C4-2B (cell line): ENCODE results near the gene SLC25A52.
"Not testable (repeated sequence)": the region's sequence is repeated elsewhere in the genome, so short reads cannot be mapped to it uniquely, and the experiment has no call there.

Source experiments
- H3K27ac ChIP-seq: fragments of 450-650 bp; 2 replicates; pipeline ENCODE4 v1.5.1; 2017
- ZFX ChIP-seq: fragments of 450-650 bp; IDR thresholded peaks from 2 replicates; pipeline ENCODE4 v1.6.1; 2017
- TF ChIP-seq, protein P1 (sequence below): fragments of 450-650 bp; conservative IDR thresholded peaks from 2 replicates; pipeline ENCODE4 v1.5.1; 2017; ENCODE audit warnings: mild to moderate bottlenecking

The SLC25A52 gene

DNA sequence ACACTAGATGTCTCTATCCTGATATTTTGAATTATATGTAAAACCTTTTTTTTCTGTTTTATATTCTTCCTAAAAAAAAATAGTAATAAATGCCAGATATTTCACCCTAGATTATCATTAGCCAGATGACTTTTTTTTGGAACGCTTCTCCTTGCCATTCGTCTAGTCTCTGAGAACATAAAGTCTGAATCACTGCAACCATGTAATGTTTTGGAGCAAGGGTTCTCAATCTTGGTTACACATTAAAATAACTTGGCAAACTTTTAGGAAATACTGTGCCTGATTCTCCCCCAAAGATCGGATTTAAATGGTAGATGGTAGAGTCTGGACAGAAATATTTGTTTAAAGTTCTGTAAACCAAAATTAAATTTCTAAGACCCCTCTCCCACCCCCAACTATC is 21.0 kb downstream of the SLC25A52 start:
- TF ChIP-seq, protein P1, sequence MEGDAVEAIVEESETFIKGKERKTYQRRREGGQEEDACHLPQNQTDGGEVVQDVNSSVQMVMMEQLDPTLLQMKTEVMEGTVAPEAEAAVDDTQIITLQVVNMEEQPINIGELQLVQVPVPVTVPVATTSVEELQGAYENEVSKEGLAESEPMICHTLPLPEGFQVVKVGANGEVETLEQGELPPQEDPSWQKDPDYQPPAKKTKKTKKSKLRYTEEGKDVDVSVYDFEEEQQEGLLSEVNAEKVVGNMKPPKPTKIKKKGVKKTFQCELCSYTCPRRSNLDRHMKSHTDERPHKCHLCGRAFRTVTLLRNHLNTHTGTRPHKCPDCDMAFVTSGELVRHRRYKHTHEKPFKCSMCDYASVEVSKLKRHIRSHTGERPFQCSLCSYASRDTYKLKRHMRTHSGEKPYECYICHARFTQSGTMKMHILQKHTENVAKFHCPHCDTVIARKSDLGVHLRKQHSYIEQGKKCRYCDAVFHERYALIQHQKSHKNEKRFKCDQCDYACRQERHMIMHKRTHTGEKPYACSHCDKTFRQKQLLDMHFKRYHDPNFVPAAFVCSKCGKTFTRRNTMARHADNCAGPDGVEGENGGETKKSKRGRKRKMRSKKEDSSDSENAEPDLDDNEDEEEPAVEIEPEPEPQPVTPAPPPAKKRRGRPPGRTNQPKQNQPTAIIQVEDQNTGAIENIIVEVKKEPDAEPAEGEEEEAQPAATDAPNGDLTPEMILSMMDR, result no peak
- no peak for TF ChIP-seq ZFX
- H3K27ac ChIP-seq, result no peak overlapping the region

DNA sequence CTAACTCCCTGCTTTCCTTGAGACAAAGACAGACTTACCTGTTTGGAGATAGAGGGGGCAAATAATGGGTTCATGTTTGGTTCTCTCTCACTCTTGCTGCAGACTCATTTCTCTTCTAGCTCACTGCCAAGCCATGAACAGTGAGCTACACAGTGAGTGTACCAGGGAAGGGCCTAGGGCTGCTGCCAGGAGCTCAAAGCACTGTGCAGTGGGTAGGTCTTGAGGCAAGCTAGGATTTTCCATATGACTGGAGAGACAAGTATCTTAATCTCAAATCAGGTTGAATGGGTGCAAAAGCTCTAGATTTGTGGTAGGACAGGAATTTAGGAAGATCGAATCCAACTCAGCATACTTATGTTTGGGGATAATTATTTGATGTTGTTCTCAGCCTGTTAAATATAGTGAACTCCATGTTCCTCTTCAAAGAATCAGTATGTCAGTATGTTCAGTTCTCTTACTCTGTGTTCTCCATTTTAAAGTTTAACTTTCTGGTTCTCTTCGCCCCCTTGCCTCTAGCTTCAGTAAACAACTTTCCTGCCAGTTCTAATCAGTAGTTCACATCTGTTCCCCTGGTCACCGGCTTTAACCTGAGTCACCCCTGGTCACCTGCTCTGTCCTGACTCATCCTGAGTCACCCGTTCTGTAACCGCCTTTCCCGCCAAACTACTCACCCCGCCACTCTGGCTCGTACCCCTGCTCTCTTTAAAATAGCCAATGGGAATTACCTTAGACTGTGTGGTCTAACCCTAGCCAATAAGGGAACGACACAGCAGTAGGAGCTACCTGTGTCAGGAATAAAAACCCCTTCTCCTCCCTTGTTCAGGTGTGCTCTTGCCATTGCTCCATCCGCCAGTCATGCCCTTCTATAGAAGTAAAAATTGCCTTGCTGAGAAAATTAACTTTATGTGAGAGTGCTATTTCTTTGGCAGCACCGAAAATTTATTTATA is 21.9 kb downstream of the SLC25A52 start:
- TF ChIP-seq, protein P1, result no peak
- no peak overlapping the region for H3K27ac ChIP-seq

DNA sequence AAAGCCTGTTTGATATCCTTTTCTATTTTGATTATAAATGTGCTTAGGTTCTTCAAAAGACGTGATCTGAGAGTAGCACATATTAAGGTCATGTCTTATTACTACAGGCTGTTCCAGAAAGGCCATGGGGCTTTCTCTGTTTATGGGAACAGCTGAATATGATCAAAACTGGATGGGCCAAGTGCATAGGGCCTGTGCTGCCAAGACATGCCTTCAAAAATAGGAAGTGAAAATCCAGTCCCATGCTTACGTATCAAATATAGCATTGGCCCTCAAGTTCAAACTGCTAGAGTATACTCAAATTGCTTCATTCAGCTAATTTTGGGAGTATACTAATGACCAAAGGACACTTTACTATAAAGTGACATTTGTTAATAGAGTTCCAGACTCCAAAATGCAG is 24.1 kb downstream of the SLC25A52 start:
- H3K27ac ChIP-seq, result no peak overlapping the region
- TF ChIP-seq, protein P1, result no peak
- TF ChIP-seq ZFX, result no peak

GRCh38 chr18:31731628-31732027 is 29.1 kb downstream of the SLC25A52 start:
- TF ChIP-seq, protein P1, result no peak
- TF ChIP-seq ZFX, result no peak
- no peak overlapping the region for H3K27ac ChIP-seq

DNA sequence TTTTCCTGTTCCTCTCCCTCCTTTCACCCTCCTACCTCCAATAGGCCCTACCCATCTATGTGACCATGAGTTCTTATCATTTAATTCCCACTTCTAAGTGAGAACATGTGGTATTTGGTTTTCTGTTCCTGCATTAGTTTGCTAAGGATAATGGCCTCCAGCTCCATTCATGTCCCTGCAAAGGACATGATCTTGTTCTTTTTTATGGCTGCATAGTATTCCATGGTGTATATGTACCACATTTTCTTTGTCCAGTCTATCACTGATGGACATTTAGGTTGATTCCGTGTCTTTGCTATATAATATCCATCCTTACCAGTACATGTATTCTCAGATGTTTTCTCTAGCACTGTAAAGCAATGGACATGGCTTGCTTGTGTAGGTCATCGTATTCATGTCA is 31.5 kb downstream of the SLC25A52 start:
- H3K27ac ChIP-seq, result not testable (repeated sequence)

DNA sequence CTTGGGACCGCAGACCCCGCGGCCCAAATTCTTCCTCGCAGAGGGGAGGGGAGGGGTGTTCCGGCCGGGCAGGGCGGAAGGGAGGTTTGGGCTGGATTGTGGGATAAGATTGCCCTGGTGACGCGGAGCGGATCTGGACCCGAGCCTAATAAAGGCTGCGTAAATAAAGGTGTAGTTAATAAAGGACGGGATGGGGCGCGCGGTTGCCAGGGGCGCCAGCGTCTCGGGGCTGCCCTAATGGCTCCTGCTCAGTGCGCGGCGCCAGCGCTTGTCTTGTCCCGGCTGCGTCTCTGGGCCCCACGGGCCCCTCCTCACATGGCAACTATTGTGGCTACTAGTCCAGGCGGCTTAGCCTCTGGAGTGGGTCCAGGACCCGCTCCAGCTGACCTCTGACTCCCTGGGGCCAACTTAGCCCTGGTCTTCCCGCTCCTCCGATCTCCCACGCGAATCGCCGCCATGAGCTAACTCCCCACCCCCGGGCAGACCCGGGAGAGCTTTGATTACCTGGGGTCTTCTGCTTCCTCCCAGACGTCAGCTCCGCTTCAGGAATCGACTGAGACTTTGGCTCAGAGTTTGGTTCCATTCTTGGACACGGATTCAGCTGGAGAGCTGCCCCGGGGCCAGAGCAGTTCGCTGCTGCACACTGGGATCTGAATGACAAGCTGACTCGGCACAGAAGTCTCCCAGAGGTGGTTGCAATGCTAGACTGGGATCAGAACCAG is 36.5 kb downstream of the SLC25A52 start:
- TF ChIP-seq ZFX, result no peak
- TF ChIP-seq, protein P1, result no peak

GRCh38 chr18:31723639-31723989 is 37.1 kb downstream of the SLC25A52 start:
- H3K27ac ChIP-seq, result peak overlapping the region; percentile 50
- TF ChIP-seq ZFX, result no peak
- TF ChIP-seq, protein P1, result no peak

More for the DNA sequence above, 36.5 kb downstream of the SLC25A52 start:
- H3K27ac ChIP-seq, result peak overlapping the region; percentile 50
